GM12878 (cell line): Measurements from ENCODE around the gene CLC. TPM values are rescaled to one million over a fixed set of nuclear protein-coding genes. Genes with fewer than 3 reads are reported as not detected.

ENCODE experiments used
- ATAC-seq: fragments of 200-7000 bp; cut with Tn5 transposase; 3 replicates; pipeline ENCODE4 v1.9.1; 2020; ENCODE audit warnings: mild to moderate bottlenecking, moderate library complexity
- BruUV-seq: library from RNA; stranded (reverse); fragments of 400-500 nt; replicated peaks from 2 replicates; lab custom pipeline; 2021; lab: Mats Ljungman, UMichigan
- CTCF ChIA-PET: fragments of 300-600 bp; sonication (Branson Sonifier 250); formaldehyde crosslinking; extraction: SDS; loops from one replicate; lab custom pipeline; 2021; ENCODE audit warnings: inconsistent platforms; lab: Yijun Ruan, JAX
- POLR2A ChIA-PET: fragments of 350-600 bp; formaldehyde crosslinking; extraction: SDS; loops from one replicate; lab custom pipeline; 2021; ENCODE audit warnings: inconsistent platforms; lab: Charles Lee
- RAD21 ChIA-PET: fragments of 300-600 bp; sonication (Branson Sonifier 250); formaldehyde crosslinking; loops from one replicate; lab custom pipeline; 2023; ENCODE audit warnings: antibody characterized with exemption; ENCODE audit not compliant: unreplicated experiment; lab: Charles Lee
- SMC1A ChIA-PET: fragments of 300-600 bp; sonication (Branson Sonifier 250); formaldehyde crosslinking; loops from one replicate; lab custom pipeline; 2023; ENCODE audit not compliant: unreplicated experiment, uncharacterized antibody; lab: Charles Lee
- DNase-seq: peaks from one replicate; pipeline ENCODE4 v3.0.0-alpha.2; 2011; ENCODE audit warnings: low read depth, low spot score
- FAIRE-seq: peaks from 3 replicates; lab custom pipeline; 2011; peaks lifted over from hg19 to GRCh38; lab: Jason Lieb, UNC
- H2AFZ ChIP-seq: 2 replicates; pipeline ENCODE4 v1.6.0; 2011; ENCODE audit warnings: low read depth, low read length, control low read depth; ENCODE audit not compliant: control insufficient read depth
- H3K27ac ChIP-seq: 2 replicates; pipeline ENCODE4 v1.5.1; 2011; ENCODE audit warnings: control low read depth; ENCODE audit not compliant: control insufficient read depth, insufficient read depth
- H3K27me3 ChIP-seq, 2 experiments: replicated peaks in 1 of 2; 2 replicates each; pipeline versions ENCODE4 v1.6.0 to v1.6.1; 2011; ENCODE audit warnings: low read length in 1 of 2; ENCODE audit not compliant: control insufficient read depth in 2 of 2, insufficient read depth in 2 of 2
- H3K36me3 ChIP-seq, 2 experiments: 2 replicates each; pipeline ENCODE4 v1.5.1; 2011; ENCODE audit warnings: low read length in 1 of 2; ENCODE audit not compliant: control insufficient read depth in 2 of 2, insufficient read depth in 2 of 2
- H3K4me1 ChIP-seq: 2 replicates; pipeline ENCODE4 v1.6.1; 2011; ENCODE audit warnings: mild to moderate bottlenecking, low read length, moderate library complexity, mixed read lengths; ENCODE audit not compliant: control insufficient read depth, insufficient read depth
- H3K4me2 ChIP-seq: 2 replicates; pipeline ENCODE4 v1.6.0; 2011; ENCODE audit warnings: control low read depth; ENCODE audit not compliant: control insufficient read depth, insufficient read depth
- H3K4me3 ChIP-seq: fragments of 200-600 bp; sonication (generic); 2 replicates; pipeline ENCODE4 v1.5.1; 2016
- H3K79me2 ChIP-seq: 2 replicates; pipeline ENCODE4 v1.6.0; 2011; ENCODE audit warnings: low read length; ENCODE audit not compliant: control insufficient read depth, insufficient read depth
- H3K9ac ChIP-seq: 2 replicates; pipeline ENCODE4 v1.8.0; 2011; ENCODE audit warnings: low read length, control low read depth, mixed read lengths; ENCODE audit not compliant: control insufficient read depth, insufficient read depth
- H3K9me3 ChIP-seq: replicated peaks from 3 replicates; pipeline ENCODE4 v1.5.1; 2011; ENCODE audit warnings: mild to moderate bottlenecking, low read length; ENCODE audit not compliant: control insufficient read depth, insufficient read depth
- H4K20me1 ChIP-seq: 2 replicates; pipeline ENCODE4 v1.6.0; 2011; ENCODE audit not compliant: control insufficient read depth, insufficient read depth
- CREM ChIP-seq: IDR thresholded peaks from 2 replicates; pipeline ENCODE4 v1.6.1; 2014; ENCODE audit warnings: antibody characterized with exemption, low read depth
- CTCF ChIP-seq, 3 experiments: IDR thresholded peaks in 2 of 3; conservative IDR thresholded peaks in 1 of 3; 2 replicates each; pipeline ENCODE4 v1.5.1; 2011; ENCODE audit warnings: low read depth in 3 of 3, low read length in 3 of 3, mild to moderate bottlenecking in 3 of 3, control low read depth in 2 of 3, moderate library complexity in 2 of 3, inconsistent platforms in 1 of 3, mixed read lengths in 1 of 3; ENCODE audit not compliant: control insufficient read depth in 2 of 3, insufficient read depth in 1 of 3; ENCODE audit errors: extremely low read depth in 1 of 3
- MLLT1 ChIP-seq: fragments of 450-650 bp; IDR thresholded peaks from 2 replicates; pipeline ENCODE4 v1.6.1; 2016; ENCODE audit warnings: mild to moderate bottlenecking
- ZNF24 ChIP-seq: fragments of 450-650 bp; IDR thresholded peaks from 2 replicates; pipeline ENCODE4 v1.6.1; 2017; ENCODE audit warnings: antibody characterized with exemption, mild to moderate bottlenecking
- WGBS: methylation state at CpG from one replicate; pipeline ENCODE4 v1.1.6; 2016; ENCODE audit warnings: low lambda C conversion rate; ENCODE audit not compliant: insufficient replicate concordance, insufficient coverage; ENCODE audit errors: missing lambda C conversion rate; 5-methylcytosine and 5-hydroxymethylcytosine counted together
- in situ Hi-C: fragments of 300-500 bp; cut with MboI; formaldehyde crosslinking; loops from 9 replicates; pipeline ENCODE4 v1.14.3; 2018; ENCODE audit warnings: mixed read lengths
- intact Hi-C: fragments of 100-400 bp; cut with micrococcal nuclease; formaldehyde crosslinking; loops from one replicate; pipeline ENCODE4 v1.14.2; 2022; ENCODE audit not compliant: unreplicated experiment
- polyA plus RNA-seq, 11 experiments: library from polyadenylated mRNA; depleted of rRNA in 4 of 11; unstranded in 6 of 11; stranded (reverse) in 5 of 11; fragments of >200 nt; fragmentation: Nextera tagmentation in 4 of 11; fragmentation: Illumina TruSeq in 1 of 11; extraction: Ambion mirVana in 4 of 11; extraction: Trizol in 1 of 11; gene quantifications; 1 replicate in 1 of 11; 2 replicates in 10 of 11; pipeline versions ENCODE4 v1.2.1 to v1.2.3, GENCODE V29; 2011 to 2016; ENCODE audit warnings: inconsistent platforms in 2 of 11, missing spikeins in 2 of 11, low read depth in 1 of 11
- total RNA-seq, 4 experiments: library from RNA; depleted of rRNA in 3 of 4; stranded (reverse); fragments of >200 nt in 3 of 4; fragmentation: Illumina TruSeq in 1 of 4; extraction: Trizol in 1 of 4; gene quantifications; 2 replicates each; pipeline versions ENCODE4 v1.2.1 to v1.2.3, GENCODE V29; 2013 to 2021

Gene CLC
- total and polyA plus RNA-seq, 10 of the 15 experiments (the other 5 are each of a cell fraction or from before 2014, with no cell fraction given) = 0.18 to 0.36 (median 0.29) TPM; not detected in 4

GRCh38 chr19:39684267-39684666 lies 53.6 kb downstream of the CLC start:
- Histone ChIP-seq H3K4me2 (no peak overlapping the region), H4K20me1 (no peaks in the 10 kb centered on the region), H3K9ac (no peak overlapping the region), H3K79me2 (peaks cover 23% of the 10 kb centered on the region), H3K9me3 (peaks cover 4% of the 10 kb centered on the region; the same call in 2 of the 3 replicates), H2AFZ (no peak overlapping the region), H3K27me3 (no peaks in the 10 kb centered on the region), H3K36me3 (peaks cover 0 to 26% of the 10 kb centered on the region in 2 experiments; a peak in 2 of 4 replicates), H3K4me3 (no peak overlapping the region), H3K4me1 (peaks cover 33% of the 10 kb centered on the region), H3K27ac (no peak overlapping the region)
- TF ChIP-seq CTCF (IDR thresholded peaks at IDR 0.05 in 2 of 3, conservative IDR thresholded peaks at IDR 0.05 in 1 of 3; ENCODE audit: control insufficient read depth in 2 of 3, extremely low read depth in 1 of 3, insufficient read depth in 1 of 3, low read depth in 3 of 3, low read length in 3 of 3) = no peak
- TF ChIP-seq CREM = no peak
- BruUV-seq = no TSS peak
- WGBS = 84% methylated on average over 5 of the region's 5 CpGs
- CTCF ChIA-PET = no interaction called here
- in situ Hi-C loops = loop anchor here (5.0 kb wide), 1 partner anchor 153 kb away; no protein-coding TSS in a partner anchor
- RAD21 ChIA-PET = no interaction called here
- intact Hi-C loops = no loop called here
- no peak for ATAC-seq
- DNase-seq = no peak
- SMC1A ChIA-PET = interaction anchor here (0.6 kb wide), 1 partner anchor 83 kb away, joined by 3 read pairs; no protein-coding TSS in a partner anchor
- no peak for FAIRE-seq
- POLR2A ChIA-PET = no interaction called here

- Histone ChIP-seq H3K9ac (no peak overlapping the region; the same call in 1 of the 2 replicates), H3K4me2 (peak overlapping the region; percentile 98), H3K79me2 (peaks cover 23% of the 10 kb centered on the region), H3K27me3 (no peaks in the 10 kb centered on the region), H3K4me3 (peak overlapping the region; percentile 86; the same call in 1 of the 2 replicates), H3K27ac (peak overlapping the region; percentile 98; the same call in 1 of the 2 replicates), H3K4me1 (peaks cover 53% of the 10 kb centered on the region), H3K9me3 (no peaks in the 10 kb centered on the region; the same call in 2 of the 3 replicates), H3K36me3 (peaks cover 0 to 26% of the 10 kb centered on the region in 2 experiments; a peak in 2 of 4 replicates), H4K20me1 (no peaks in the 10 kb centered on the region), H2AFZ (no peak overlapping the region)
- no TSS peak for BruUV-seq
- CTCF ChIA-PET = interaction anchor here (1.6 to 3.5 kb wide), 2 partner anchors 20 to 163 kb away, joined by 11 read pairs; no protein-coding TSS in a partner anchor
- ATAC-seq (no peak), FAIRE-seq (no peak), DNase-seq (no peak)
- TF ChIP-seq MLLT1 (peak; percentile 50; the same call in 1 of the 2 replicates), ZNF24 (no peak)
- RAD21 ChIA-PET = interaction anchor here (0.8 to 4.1 kb wide), 5 partner anchors 11 to 164 kb away, joined by 3 to 23 read pairs (median 5); partner anchors contain the start of genes FBL and LGALS14
- WGBS = 99% methylated on average over 5 of the region's 5 CpGs
- POLR2A ChIA-PET = interaction anchor here (2.7 kb wide), 1 partner anchor 19 kb away, joined by 13 read pairs; no protein-coding TSS in a partner anchor
- intact Hi-C loops = no loop called here
- SMC1A ChIA-PET = interaction anchor here (1.1 to 4.7 kb wide), 4 partner anchors 9 to 86 kb away, joined by 3 to 47 read pairs (median 4); no protein-coding TSS in a partner anchor
- in situ Hi-C loops = loop anchor here (5.0 kb wide), 1 partner anchor 156 kb away; no protein-coding TSS in a partner anchor
Observed at GRCh38 chr19:39681416-39681815, 56.4 kb downstream of the CLC start.
